NOMO-1 treated with DMSO at 0.1 percent for 48 hours (cell line): ENCODE results near the gene BRPF1.

ENCODE experiments used
- DNase-seq: peaks from one replicate; lab custom pipeline; 2025; ENCODE audit not compliant: unreplicated experiment; lab: John Stamatoyannopoulos, UW

The BRPF1 gene

DNA sequence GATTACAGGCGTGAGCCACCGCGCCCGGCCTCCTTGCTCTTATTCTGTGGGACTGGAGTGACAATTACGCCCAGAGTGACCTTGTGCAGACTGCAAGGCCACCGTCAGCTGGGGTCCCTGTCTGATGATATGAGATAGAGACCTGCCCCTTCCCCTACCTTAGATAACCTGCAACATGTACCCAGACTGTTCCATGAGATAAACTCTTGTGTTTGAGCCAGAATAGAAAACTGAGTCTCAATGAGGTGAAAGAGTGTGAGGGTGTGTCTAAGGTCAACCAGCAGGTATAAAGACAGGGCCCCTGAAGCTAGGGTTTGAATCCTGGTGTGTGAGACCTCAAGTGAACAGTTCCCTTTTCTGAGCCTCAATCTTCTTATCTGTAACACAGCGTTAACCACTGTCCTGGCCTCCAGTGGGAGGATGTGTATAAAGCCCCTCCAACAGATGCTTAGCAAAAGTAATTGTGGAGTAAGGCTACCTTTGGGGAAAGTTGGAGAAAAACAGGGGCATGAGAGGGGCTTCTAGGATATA, 54.7 kb downstream of the BRPF1 start:
- DNase-seq: no peak

GRCh38 chr3:9786825-9787669, 55.5 kb downstream of the BRPF1 start:
- DNase-seq: peak; percentile 18

DNA sequence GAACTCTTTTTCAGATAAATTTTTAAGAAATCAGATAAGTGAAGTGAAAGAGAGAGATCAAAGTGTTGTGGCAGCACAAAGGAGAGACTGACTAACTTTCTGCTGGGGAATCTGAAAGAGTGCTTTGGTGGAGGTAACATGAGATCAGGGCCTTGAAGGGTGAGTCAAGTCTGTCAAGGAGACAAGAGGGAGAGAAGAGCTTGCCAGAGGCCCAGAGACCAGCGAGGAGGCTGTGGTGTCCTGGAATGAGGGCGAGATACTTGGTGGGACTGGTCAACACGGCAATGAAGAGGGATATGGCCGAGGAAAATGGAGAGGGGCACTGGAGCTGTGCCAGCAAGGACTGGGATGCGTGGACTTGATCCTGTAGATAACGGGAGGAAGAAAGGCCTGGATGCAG, 56.2 kb downstream of the BRPF1 start:
- no peak for DNase-seq

- DNase-seq: no peak
These were observed 59.6 kb downstream of the BRPF1 start for GRCh38 chr3:9791127-9791526.

- DNase-seq: no peak
These were observed 60.4 kb downstream of the BRPF1 start for GRCh38 chr3:9791790-9792404.

GRCh38 chr3:9792405-9793160, 61.0 kb downstream of the BRPF1 start, which contains the start of the genes ARPC4 and TADA3:
Gene ARPC4, plus strand, starts transcription at chr3:9793082. Its CDS starts 40 bp downstream, at chr3:9793122.
Gene TADA3, minus strand, starts transcription at chr3:9792473. Its CDS starts 1,007 bp downstream, at chr3:9791466.
- peak; percentile 97 for DNase-seq

GRCh38 chr3:9793161-9793781, 61.7 kb downstream of the BRPF1 start:
- DNase-seq: peak; percentile 73

- DNase-seq: no peak
These were observed 62.9 kb downstream of the BRPF1 start for GRCh38 chr3:9794400-9794799.

- peak; percentile 51 for DNase-seq
These were observed 63.7 kb downstream of the BRPF1 start for GRCh38 chr3:9795207-9795606.

- DNase-seq: no peak
These were observed 65.8 kb downstream of the BRPF1 start for GRCh38 chr3:9797196-9797945.
